GM12891 (cell line): ENCODE data around the gene HAUS3.

Experiments
- POLR2A ChIP-seq: IDR thresholded peaks from 2 replicates; pipeline ENCODE4 v1.6.1; 2011; ENCODE audit warnings: low read depth, low read length, control low read depth
- SPI1 ChIP-seq: IDR thresholded peaks from 2 replicates; pipeline ENCODE4 v1.6.1; 2011; ENCODE audit warnings: low read depth, low read length, control low read depth
- TAF1 ChIP-seq: IDR thresholded peaks from 2 replicates; pipeline ENCODE4 v1.6.1; 2011; ENCODE audit warnings: low read depth, low read length, control low read depth

DNA sequence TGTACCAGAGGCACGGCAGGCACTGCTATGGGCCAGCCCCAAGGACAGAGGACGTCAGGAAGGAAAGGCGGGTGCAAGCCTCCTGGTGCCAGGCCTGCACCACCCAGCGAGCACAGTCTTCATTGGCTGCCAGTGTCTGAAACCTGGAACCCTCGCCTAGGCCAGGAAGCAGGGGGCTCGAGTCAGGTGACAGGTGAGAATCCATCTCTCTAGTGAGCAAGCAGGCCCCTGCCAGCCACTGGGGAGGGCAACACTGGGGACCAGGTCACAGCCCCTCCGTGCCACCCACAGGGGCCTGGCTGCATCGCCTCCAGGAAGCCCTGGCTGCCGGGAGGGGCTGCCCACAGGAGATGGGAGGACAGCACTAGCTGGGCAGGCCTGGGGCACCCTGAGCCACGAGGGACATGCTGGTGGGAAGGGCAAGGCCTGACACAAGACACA is 6.9 kb upstream of the HAUS3 start:
- TF ChIP-seq POLR2A (no peak), TAF1 (no peak), SPI1 (no peak)
